Calu3 (cell line): ENCODE results near the gene RAB11FIP4. TPM values are rescaled to one million over a fixed set of nuclear protein-coding genes. Genes with fewer than 3 reads are reported as not detected.
"Not testable (repeated sequence)": the region's sequence is repeated elsewhere in the genome, so short reads cannot be mapped to it uniquely, and the experiment has no call there.

ENCODE experiments used
- BruUV-seq: library from RNA; stranded (reverse); fragments of 400-500 nt; replicated peaks from 2 replicates; lab custom pipeline; 2021; lab: Mats Ljungman, UMichigan
- CTCF ChIA-PET: fragments of 300-600 bp; sonication (Branson Sonifier 250); formaldehyde crosslinking; loops from one replicate; lab custom pipeline; 2022; ENCODE audit warnings: antibody characterized with exemption; lab: Charles Lee
- DNase-seq: peaks from one replicate; pipeline ENCODE4 v3.0.0; 2022
- H3K27ac Mint-ChIP-seq: one replicate; pipeline ENCODE4 v1.8.0; 2022; ENCODE audit warnings: mixed read lengths; ENCODE audit not compliant: unreplicated experiment
- H3K27me3 Mint-ChIP-seq: one replicate; pipeline ENCODE4 v1.8.0; 2022; ENCODE audit warnings: mixed read lengths; ENCODE audit not compliant: unreplicated experiment
- H3K36me3 Mint-ChIP-seq: one replicate; pipeline ENCODE4 v1.8.0; 2022; ENCODE audit warnings: mild to moderate bottlenecking, moderate library complexity, mixed read lengths; ENCODE audit not compliant: insufficient read depth, unreplicated experiment
- H3K4me1 Mint-ChIP-seq: one replicate; pipeline ENCODE4 v1.8.0; 2022; ENCODE audit warnings: mild to moderate bottlenecking, low read depth, mixed read lengths; ENCODE audit not compliant: unreplicated experiment
- H3K4me3 Mint-ChIP-seq: one replicate; pipeline ENCODE4 v1.8.0; 2022; ENCODE audit warnings: mild to moderate bottlenecking, low read depth, moderate library complexity, mixed read lengths; ENCODE audit not compliant: unreplicated experiment
- H3K9me3 Mint-ChIP-seq: one replicate; pipeline ENCODE4 v1.8.0; 2022; ENCODE audit warnings: low read depth, mixed read lengths; ENCODE audit not compliant: unreplicated experiment
- CTCF ChIP-seq: fragments of 200-600 bp; IDR thresholded peaks from one replicate; pipeline ENCODE4 v1.8.0; 2022; ENCODE audit warnings: antibody characterized with exemption; ENCODE audit not compliant: unreplicated experiment
- intact Hi-C: fragments of 100-400 bp; cut with micrococcal nuclease; formaldehyde crosslinking; loops from one replicate; pipeline ENCODE4 v1.10.0; 2022; ENCODE audit not compliant: unreplicated experiment
- total RNA-seq: library from RNA; stranded (reverse); gene quantifications from 2 replicates; pipeline ENCODE4 v1.2.3, GENCODE V29; 2022

Gene RAB11FIP4
- total RNA-seq, 1 experiment from 2014 or later = 27.9 TPM

GRCh38 chr17:31435581-31435980 lies 44.1 kb downstream of the RAB11FIP4 start:
- CTCF ChIA-PET = interaction anchor here (1.2 kb wide), 1 partner anchor 120 kb away, joined by 3 read pairs; no protein-coding TSS in a partner anchor
- intact Hi-C loops = no loop called here

GRCh38 chr17:31437720-31438400 lies 46.4 kb downstream of the RAB11FIP4 start:
- peaks cover 41% of the 10 kb centered on the region for H3K27me3 Mint-ChIP-seq
- H3K4me1 Mint-ChIP-seq = no peaks in the 10 kb centered on the region
- no peaks in the 10 kb centered on the region for H3K9me3 Mint-ChIP-seq
- no peak overlapping the region for H3K4me3 Mint-ChIP-seq
- CTCF ChIA-PET = interaction anchor here (1.1 to 1.4 kb wide), 4 partner anchors 80 to 464 kb away, joined by 4 to 6 read pairs (median 4); partner anchors contain the start of gene UTP6
- no peak for TF ChIP-seq CTCF
- H3K36me3 Mint-ChIP-seq = no peaks in the 10 kb centered on the region
- BruUV-seq = no TSS peak
- H3K27ac Mint-ChIP-seq = no peak overlapping the region
- intact Hi-C loops = loop anchor here (1.0 to 2.0 kb wide), 2 partner anchors 87 to 405 kb away; no protein-coding TSS in a partner anchor
- DNase-seq = no peak

More at GRCh38 chr17:31435581-31435980, 44.1 kb downstream of the RAB11FIP4 start:
- H3K27ac Mint-ChIP-seq = no peak overlapping the region
- peaks cover 63% of the 10 kb centered on the region for H3K27me3 Mint-ChIP-seq
- no TSS peak for BruUV-seq
- no peaks in the 10 kb centered on the region for H3K36me3 Mint-ChIP-seq
- no peak for DNase-seq
- no peaks in the 10 kb centered on the region for H3K4me1 Mint-ChIP-seq
- H3K9me3 Mint-ChIP-seq = no peaks in the 10 kb centered on the region
- no peak for TF ChIP-seq CTCF
- H3K4me3 Mint-ChIP-seq = no peak overlapping the region

- DNase-seq = no peak
- Mint-ChIP-seq H3K9me3 (no peaks in the 10 kb centered on the region), H3K27me3 (peaks cover 26% of the 10 kb centered on the region), H3K4me3 (no peak overlapping the region), H3K4me1 (no peaks in the 10 kb centered on the region), H3K36me3 (no peaks in the 10 kb centered on the region), H3K27ac (no peak overlapping the region)
- TF ChIP-seq CTCF = no peak
- CTCF ChIA-PET = no interaction called here
- intact Hi-C loops = no loop called here
- no TSS peak for BruUV-seq
These were observed 48.2 kb downstream of the RAB11FIP4 start for GRCh38 chr17:31439716-31440115.

- BruUV-seq = no TSS peak
- DNase-seq = no peak
- intact Hi-C loops = no loop called here
These were observed 50.8 kb downstream of the RAB11FIP4 start for GRCh38 chr17:31442276-31442675.

GRCh38 chr17:31442856-31443255 lies 51.4 kb downstream of the RAB11FIP4 start:
- H3K36me3 Mint-ChIP-seq, DNase-seq, H3K4me1 Mint-ChIP-seq, H3K27ac Mint-ChIP-seq, intact Hi-C loops, CTCF ChIA-PET, BruUV-seq, H3K9me3 Mint-ChIP-seq, H3K4me3 Mint-ChIP-seq: not testable (repeated sequence)
- peaks cover 22% of the 10 kb centered on the region for H3K27me3 Mint-ChIP-seq

More at GRCh38 chr17:31442276-31442675, 50.8 kb downstream of the RAB11FIP4 start:
- no peaks in the 10 kb centered on the region for H3K36me3 Mint-ChIP-seq
- H3K27ac Mint-ChIP-seq = no peak overlapping the region
- no peak overlapping the region for H3K4me3 Mint-ChIP-seq
- TF ChIP-seq CTCF = no peak
- H3K9me3 Mint-ChIP-seq = no peaks in the 10 kb centered on the region
- H3K4me1 Mint-ChIP-seq = no peaks in the 10 kb centered on the region
- CTCF ChIA-PET = interaction anchor here (0.6 kb wide), 1 partner anchor 81 kb away, joined by 12 read pairs; no protein-coding TSS in a partner anchor
- peaks cover 22% of the 10 kb centered on the region for H3K27me3 Mint-ChIP-seq
